ENCODE measurements around the gene ERC2. TPM values are rescaled to one million over a fixed set of nuclear protein-coding genes. Genes with fewer than 3 reads are reported as not detected.

ERC2 gene
- total and polyA plus RNA-seq, 7 donors: 0.52 to 5.7 (median 1.2) TPM; not detected in 2

- no peaks in the 10 kb centered on the region for H3K27me3 ChIP-seq
- DNase-seq: no peak
- H3K27ac ChIP-seq: no peak overlapping the region
- H3K36me3 ChIP-seq: no peaks in the 10 kb centered on the region
- peaks cover 0 to 6% (median 0%) of the 10 kb centered on the region in 4 donors for H3K4me1 ChIP-seq
- H3K9me3 ChIP-seq: no peaks in the 10 kb centered on the region
- 38 to 61% methylated on average over 3 of the region's 3 CpGs for WGBS, 2 donors
- TF ChIP-seq POLR2AphosphoS5 (IDR thresholded peaks at IDR 0.05) (no peak), POLR2A (IDR thresholded peaks at IDR 0.05) (no peak), EP300 (IDR thresholded peaks at IDR 0.05) (no peak), CTCF (IDR thresholded peaks at IDR 0.05) (no peak)
- no peak overlapping the region for H3K4me3 ChIP-seq
- intact Hi-C loops (cut with DNase I): no loop called here
Observed at GRCh38 chr3:56147354-56147753, 320.9 kb downstream of the ERC2 start.

DNA sequence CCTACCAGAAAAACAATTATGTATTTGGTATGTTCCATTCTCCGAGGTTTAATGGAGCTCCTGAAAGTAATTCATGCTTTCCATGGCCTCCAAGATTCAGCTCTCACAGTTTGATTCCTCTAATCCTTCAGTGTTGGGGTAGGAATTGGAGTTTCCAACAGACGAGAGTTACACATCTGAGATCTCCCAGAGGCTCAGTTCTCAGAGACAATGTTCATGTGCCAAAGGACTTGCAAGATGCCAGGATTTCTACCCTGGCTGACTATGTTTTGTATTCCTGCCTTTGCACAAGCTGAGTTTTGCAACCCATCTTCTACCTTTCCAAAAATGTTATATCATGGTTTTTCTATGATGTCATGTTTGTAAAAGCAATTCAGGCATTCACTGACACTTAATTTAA lies 322.9 kb downstream of the ERC2 start:
- no peak for TF ChIP-seq POLR2AphosphoS5 (IDR thresholded peaks at IDR 0.05)
- TF ChIP-seq CTCF (IDR thresholded peaks at IDR 0.05): no peak
- TF ChIP-seq POLR2A (IDR thresholded peaks at IDR 0.05): no peak
- TF ChIP-seq EP300 (IDR thresholded peaks at IDR 0.05): no peak
- H3K9me3 ChIP-seq: no peaks in the 10 kb centered on the region
- WGBS, 2 donors: 80 to 81% methylated on average over 2 of the region's 2 CpGs
- no peaks in the 10 kb centered on the region for H3K36me3 ChIP-seq
- peak overlapping the region in 2 of 4 donors; percentile 10 to 48 for H3K27ac ChIP-seq
- intact Hi-C loops (cut with DNase I): no loop called here
- no peak overlapping the region for H3K4me3 ChIP-seq
- H3K27me3 ChIP-seq: no peaks in the 10 kb centered on the region
- no peak for DNase-seq
- peaks cover 0 to 6% (median 0%) of the 10 kb centered on the region in 4 donors for H3K4me1 ChIP-seq

- Histone ChIP-seq H3K27ac (peak overlapping the region in 2 of 4 donors; percentile 10 to 48), H3K4me3 (no peak overlapping the region), H3K4me1 (peaks cover 0 to 6% (median 0%) of the 10 kb centered on the region in 4 donors), H3K9me3 (no peaks in the 10 kb centered on the region), H3K36me3 (no peaks in the 10 kb centered on the region), H3K27me3 (no peaks in the 10 kb centered on the region)
- 74 to 76% methylated on average over 4 of the region's 4 CpGs for WGBS, 2 donors
- intact Hi-C loops (cut with DNase I): no loop called here
- DNase-seq: no peak
- peak in 1 of 4 donors; percentile 25 for TF ChIP-seq POLR2AphosphoS5 (IDR thresholded peaks at IDR 0.05)
- no peak for TF ChIP-seq POLR2A (IDR thresholded peaks at IDR 0.05)
Observed at GRCh38 chr3:56144805-56145204, 323.5 kb downstream of the ERC2 start.

- intact Hi-C loops (cut with DNase I): no loop called here
- peaks cover 0 to under 1% (median 0%) of the 10 kb centered on the region in 4 donors for H3K4me1 ChIP-seq
- H3K27me3 ChIP-seq: no peaks in the 10 kb centered on the region
- no peaks in the 10 kb centered on the region for H3K36me3 ChIP-seq
- WGBS, 2 donors: 29 to 74% methylated on average over 1 of the region's 1 CpG
- TF ChIP-seq POLR2A (IDR thresholded peaks at IDR 0.05) (no peak), EP300 (IDR thresholded peaks at IDR 0.05) (no peak), POLR2AphosphoS5 (IDR thresholded peaks at IDR 0.05) (no peak), CTCF (IDR thresholded peaks at IDR 0.05) (no peak)
- H3K4me3 ChIP-seq: no peak overlapping the region
- H3K27ac ChIP-seq: no peak overlapping the region
- DNase-seq: no peak
- no peaks in the 10 kb centered on the region for H3K9me3 ChIP-seq
Observed at GRCh38 chr3:56137415-56137814, 330.9 kb downstream of the ERC2 start.

- Histone ChIP-seq H3K27ac (no peak overlapping the region), H3K4me3 (no peak overlapping the region), H3K4me1 (peaks cover 0 to 9% (median 0%) of the 10 kb centered on the region in 4 donors), H3K9me3 (no peaks in the 10 kb centered on the region), H3K36me3 (no peaks in the 10 kb centered on the region), H3K27me3 (no peaks in the 10 kb centered on the region)
- WGBS, 2 donors: 39 to 59% methylated on average over 2 of the region's 2 CpGs
- no peak for DNase-seq
- intact Hi-C loops (cut with DNase I): no loop called here
- TF ChIP-seq CTCF (IDR thresholded peaks at IDR 0.05) (no peak), EP300 (IDR thresholded peaks at IDR 0.05) (no peak), POLR2AphosphoS5 (IDR thresholded peaks at IDR 0.05) (no peak), POLR2A (IDR thresholded peaks at IDR 0.05) (no peak)
Observed at GRCh38 chr3:56136514-56136913, 331.8 kb downstream of the ERC2 start.
